ENCODE data around the gene GPRC5A.

GPRC5A gene

DNA sequence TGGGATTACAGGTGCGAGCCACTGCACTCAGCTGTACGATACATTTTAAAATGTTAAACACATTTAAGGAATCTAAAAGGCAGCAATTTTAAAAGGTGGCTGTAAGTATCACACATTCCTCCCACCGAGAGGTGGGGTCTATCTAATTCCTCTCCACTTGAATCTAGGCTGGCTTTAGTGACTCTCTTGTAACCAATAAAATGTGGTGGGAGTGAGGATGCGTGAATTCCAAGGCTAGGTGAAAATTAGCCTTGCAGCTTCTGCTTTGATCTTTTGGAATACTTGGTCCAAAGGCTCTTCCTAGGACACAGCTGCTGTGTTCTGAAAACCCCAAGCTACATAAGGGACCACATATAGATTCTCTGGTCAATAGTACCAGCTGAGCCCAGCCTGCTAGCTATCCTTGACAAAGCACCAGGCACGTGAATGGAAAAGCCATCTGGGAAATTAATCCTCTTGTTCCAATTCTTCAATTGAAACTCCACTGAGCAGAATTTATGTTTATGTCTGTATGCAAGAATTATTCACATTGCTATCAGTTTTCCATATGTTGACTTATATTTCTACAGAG, 69.4 kb downstream of the GPRC5A start:
- H3K4me3 ChIP-seq (replicated peaks; ENCODE audit: low read depth, low read length) = no peak overlapping the region
- no peak for DNase-seq (ENCODE audit: extremely low read depth, low read depth)
- TF ChIP-seq, protein P1, sequence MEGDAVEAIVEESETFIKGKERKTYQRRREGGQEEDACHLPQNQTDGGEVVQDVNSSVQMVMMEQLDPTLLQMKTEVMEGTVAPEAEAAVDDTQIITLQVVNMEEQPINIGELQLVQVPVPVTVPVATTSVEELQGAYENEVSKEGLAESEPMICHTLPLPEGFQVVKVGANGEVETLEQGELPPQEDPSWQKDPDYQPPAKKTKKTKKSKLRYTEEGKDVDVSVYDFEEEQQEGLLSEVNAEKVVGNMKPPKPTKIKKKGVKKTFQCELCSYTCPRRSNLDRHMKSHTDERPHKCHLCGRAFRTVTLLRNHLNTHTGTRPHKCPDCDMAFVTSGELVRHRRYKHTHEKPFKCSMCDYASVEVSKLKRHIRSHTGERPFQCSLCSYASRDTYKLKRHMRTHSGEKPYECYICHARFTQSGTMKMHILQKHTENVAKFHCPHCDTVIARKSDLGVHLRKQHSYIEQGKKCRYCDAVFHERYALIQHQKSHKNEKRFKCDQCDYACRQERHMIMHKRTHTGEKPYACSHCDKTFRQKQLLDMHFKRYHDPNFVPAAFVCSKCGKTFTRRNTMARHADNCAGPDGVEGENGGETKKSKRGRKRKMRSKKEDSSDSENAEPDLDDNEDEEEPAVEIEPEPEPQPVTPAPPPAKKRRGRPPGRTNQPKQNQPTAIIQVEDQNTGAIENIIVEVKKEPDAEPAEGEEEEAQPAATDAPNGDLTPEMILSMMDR (IDR thresholded peaks at IDR 0.05; ENCODE audit: low read depth, low read length, missing control alignments) = no peak

DNA sequence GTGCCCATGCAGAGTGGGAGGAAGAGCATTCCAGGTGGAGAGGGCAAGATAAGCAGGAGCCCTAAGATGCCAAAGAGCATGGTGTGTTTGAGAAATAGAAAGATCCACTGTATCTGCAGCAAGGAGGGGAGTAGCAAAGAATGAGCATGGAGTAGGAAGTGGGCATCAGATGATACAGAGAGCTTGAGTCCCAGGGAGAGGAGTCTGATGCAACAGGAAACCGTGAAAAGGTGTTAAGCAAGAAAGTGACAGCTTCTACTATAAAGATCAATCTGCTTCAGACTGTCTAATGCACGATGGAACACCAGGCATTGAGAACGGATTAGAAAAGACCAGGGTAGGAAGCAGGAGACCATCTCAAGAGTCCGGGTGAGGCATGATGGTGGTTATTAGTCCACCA, 72.9 kb downstream of the GPRC5A start:
- no peak for DNase-seq (ENCODE audit: extremely low read depth, low read depth)
- TF ChIP-seq, protein P1 (IDR thresholded peaks at IDR 0.05; ENCODE audit: low read depth, low read length, missing control alignments) = no peak
- H3K4me3 ChIP-seq (replicated peaks; ENCODE audit: low read depth, low read length) = no peak overlapping the region

DNA sequence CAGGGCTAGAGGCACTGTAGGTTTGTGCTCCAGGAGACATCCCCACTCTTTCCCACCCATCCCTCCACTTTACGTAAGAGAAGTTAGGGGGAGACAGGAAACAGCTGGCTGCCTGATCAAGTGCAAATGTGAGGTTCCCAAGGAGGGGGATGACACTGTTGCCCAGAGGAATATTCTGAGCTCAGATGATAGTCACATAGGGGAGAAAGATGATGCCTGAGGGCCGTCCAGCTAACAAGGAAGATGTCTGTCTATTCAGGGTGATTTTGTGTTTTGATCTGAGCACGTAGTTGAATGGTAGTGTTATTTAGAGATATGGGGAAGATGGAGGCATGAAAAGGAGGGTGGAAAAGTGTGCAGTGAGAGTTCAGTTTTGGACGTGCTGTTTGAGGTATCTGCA, 74.5 kb downstream of the GPRC5A start:
- no peak for DNase-seq (ENCODE audit: extremely low read depth, low read depth)
- TF ChIP-seq, protein P1 (IDR thresholded peaks at IDR 0.05; ENCODE audit: low read depth, low read length, missing control alignments) = no peak
- H3K4me3 ChIP-seq (replicated peaks; ENCODE audit: low read depth, low read length) = no peak overlapping the region

All from HFF-Myc (cell line).